Inflammatory macrophage treated with lipopolysaccharide for 4 hours (primary cell): ENCODE measurements around the gene TCEA2.
"Not testable (repeated sequence)": the region's sequence is repeated elsewhere in the genome, so short reads cannot be mapped to it uniquely, and the experiment has no call there.

ENCODE experiments used
- DNase-seq: peaks from one replicate; pipeline ENCODE4 v3.0.0-alpha.2; 2020

Gene TCEA2

DNA sequence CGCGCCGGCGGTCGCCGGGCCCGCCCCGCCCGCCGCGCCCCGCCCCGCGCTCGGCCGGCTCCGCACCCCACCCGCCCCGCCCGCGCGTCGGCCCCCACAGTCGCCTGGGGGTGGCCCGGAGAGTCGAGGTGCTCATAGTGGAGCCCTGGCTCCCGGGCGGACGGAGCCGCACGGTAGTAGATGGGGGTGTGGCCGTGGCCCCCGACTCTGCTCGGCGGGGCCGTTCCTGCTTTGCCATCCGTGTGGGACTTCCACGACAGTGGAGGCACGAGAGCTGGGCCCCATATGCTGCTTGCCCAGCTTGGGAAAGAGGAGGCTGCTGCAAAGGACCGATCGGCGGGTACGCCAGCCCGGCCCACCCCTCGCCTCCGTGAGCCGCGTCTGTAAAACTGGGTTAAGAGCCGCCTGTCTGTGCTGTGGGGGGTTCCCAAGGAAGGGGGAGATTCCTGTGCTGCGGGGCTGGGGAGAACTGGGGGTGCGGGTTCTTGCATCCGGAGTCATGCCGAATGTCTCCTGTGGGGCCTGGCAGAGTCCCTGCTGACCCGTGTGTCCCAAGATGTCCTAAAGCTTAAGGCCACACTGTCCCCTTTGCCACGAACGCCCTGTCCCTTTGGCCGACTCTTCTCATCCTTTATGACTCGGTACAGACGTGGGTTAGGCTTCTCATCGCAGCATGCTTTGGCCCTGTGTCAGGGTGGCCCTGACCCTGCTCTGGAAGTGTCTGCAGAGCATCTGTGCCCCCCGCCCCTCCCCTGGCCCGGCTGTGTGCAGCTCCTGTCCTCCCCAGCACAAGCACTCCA lies 17.2 kb downstream of the TCEA2 start, which contains the start of gene OPRL1:
TSS of gene OPRL1 (plus strand) at position 70 of the 800 bp plus-strand sequence. CDS start 12,639 bp downstream, outside the sequence.
- DNase-seq: peak; percentile 31

DNA sequence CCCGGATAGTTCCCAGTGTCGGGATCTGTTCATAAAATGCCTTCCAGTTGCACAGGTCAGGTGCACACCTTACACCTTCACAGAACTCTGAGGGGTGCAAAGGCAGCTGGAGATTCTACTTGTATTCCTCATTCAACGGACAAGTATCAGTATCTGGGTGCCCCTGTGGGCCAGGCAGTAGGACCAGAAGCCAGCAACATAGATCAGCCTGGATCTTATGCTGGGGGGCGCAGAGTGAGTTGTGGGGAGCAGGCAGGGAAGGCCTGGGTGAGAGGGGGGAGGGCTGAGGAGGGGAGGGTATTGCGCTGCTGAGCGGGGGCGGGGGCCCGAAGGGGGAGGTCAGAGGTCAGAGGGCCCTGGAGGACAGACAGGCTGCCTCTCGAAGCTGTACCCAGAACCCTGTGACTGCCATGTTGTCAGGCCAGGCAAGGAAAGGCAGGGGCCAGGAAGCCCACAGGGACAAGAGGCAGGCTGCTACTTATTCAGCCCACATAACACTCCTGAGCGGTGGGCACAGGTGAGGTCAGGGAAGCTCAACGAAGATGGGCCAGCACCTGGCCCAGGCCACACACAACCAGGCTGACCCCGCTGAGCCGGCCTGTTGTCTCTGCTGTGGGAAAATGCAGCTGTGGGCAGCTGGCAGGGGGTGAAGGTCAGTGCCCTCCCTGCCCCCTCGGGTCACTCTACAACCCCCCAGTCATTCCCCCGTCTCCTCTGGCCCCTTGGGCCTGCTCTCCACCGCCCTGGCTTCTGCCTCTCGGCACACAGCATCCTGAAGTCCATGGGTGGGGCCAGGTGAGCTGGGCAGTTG lies 18.0 kb downstream of the TCEA2 start:
- DNase-seq: no peak

DNA sequence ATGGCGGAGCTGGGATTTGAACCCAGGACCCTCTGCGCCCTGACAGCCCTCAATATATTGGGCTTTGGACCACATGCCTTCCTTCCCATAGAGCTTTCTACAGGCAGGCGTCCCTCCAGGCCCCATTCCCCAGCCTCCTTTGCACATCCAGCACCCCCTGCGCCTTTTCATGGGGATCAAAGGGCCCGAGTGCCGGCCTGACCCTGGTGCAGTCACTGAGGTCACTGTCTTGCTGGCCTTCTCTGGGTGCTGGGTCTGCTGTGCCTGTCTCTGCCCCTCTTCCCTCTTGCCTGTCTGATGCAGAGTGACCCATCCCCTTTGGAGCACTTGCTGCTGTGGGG lies 18.6 kb downstream of the TCEA2 start:
- DNase-seq: no peak

DNA sequence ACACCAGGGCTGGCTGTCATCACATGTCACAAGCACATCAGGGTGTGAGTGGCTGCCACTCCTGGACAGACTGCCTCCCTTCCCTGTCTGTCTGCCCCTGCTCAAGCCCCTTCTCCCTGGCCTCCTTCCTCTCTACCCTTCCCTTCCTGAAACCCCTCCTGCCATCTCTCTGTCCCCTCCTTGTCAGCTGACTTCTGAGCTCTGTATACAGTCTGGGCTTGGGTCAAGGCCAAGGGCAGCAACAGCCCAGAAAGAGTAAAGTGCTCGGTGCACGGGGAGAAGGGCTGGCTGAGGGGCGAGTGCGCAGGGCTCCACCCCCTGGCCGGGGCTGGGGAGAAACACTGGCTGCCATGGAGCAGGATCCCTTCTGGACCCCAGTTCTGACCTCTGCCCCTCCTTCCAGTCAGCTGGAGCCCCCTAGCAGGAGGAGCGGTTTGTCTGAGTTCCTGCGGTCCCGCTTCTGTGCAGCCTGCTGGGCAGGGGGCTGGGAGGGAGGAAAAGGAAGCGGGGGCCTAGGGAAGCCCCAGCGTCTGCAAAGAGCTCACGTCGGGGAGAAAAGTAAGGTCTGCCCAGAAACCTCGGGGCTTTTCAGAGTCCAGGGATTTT lies 19.2 kb downstream of the TCEA2 start:
- no peak for DNase-seq

DNA sequence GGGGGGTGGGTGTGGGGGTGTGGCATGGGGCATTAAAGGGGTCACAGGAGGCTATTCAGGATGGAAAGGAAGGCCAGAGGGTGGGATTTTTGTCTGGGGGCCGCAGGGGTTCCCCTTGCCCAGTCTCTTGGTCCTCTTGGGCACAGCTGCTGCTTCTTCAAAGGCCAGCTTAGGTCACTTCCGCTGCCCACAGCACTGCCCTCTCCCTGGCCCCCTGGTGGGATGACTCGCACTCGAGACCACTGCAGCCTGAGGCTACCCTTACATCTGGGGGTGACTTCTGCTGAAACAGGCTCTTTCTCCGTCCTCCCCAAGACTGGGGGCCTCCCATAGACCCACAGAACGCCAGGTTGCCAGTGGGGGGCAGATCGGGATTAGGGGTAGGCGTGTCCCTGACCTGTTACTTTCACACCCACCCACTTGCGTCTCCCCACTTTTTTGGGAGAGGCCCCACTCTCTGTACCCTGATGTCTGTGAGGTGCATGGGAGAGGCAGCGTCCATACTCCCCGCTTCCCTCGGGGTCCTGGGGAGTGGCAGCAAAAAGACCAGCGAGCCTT lies 19.9 kb downstream of the TCEA2 start:
- no peak for DNase-seq

DNA sequence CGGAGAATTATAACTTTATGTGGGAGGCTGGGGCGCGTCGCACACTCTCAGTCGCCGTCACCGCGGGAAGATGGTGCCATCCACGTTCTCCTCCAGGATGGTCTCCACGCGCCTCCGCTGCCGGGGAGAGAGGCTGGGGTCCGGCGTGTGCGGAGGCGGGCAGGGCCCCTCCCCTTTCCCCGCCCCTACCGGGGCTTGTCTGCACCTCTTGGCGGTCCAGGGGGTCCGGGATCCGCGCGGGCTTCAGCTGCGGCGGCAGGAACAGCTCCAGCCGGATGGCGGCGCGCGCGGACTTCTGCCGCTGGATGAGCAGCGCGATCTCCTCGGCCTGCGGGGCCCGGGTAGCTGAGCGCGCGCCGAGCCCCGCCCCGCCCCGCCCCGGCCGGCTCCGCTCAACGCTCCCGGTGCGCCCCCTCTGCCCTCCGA lies 20.4 kb downstream of the TCEA2 start:
- DNase-seq: peak; percentile 72

DNA sequence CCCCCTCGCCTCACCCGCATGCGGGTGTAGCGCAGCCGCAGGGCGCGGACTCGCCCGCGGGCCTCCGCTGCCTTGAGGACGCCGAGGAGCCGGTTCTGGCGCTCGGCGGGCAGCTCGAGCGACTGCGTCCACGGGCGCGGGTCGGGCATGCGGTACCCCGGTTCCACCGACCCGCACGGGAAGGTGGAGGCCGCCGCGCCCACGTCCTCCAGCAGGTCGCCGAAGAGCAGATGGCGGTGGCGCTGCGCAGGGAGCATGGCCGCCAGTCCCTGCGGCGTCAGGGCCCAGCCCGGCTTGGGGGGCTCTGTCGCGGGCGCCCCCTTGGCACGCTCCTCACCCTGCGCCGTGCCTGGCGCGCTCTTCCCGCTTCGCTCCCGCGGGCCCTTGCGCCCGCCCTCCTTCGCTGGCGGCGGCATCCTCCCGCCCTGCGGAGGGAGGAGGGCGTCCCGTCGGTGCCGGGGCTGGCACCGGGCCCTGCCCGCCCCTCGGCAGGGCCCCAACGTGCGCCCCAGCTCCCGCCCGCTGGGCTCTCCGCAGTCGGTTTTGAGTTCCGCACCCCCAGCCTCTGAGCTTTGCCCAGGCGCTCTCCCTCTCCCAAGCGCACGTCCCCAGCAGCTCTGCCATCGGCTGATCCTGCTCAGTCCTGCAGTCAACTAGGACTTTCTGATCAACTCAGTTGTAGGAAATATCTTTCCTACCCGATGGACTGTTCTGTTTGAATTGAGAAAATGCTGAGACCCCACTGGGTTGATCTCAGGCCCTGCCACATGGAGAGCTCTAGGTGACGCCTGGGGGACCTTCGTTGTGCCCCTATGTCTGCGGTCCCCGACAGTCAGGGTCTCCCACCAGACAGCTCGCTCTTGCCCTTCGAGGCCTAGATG lies 21.0 kb downstream of the TCEA2 start, which contains the start of gene LKAAEAR1:
TSS of gene LKAAEAR1 (minus strand) at position 595 of the 881 bp plus-strand sequence. CDS start at position 416, 179 bp downstream.
- DNase-seq: no peak

DNA sequence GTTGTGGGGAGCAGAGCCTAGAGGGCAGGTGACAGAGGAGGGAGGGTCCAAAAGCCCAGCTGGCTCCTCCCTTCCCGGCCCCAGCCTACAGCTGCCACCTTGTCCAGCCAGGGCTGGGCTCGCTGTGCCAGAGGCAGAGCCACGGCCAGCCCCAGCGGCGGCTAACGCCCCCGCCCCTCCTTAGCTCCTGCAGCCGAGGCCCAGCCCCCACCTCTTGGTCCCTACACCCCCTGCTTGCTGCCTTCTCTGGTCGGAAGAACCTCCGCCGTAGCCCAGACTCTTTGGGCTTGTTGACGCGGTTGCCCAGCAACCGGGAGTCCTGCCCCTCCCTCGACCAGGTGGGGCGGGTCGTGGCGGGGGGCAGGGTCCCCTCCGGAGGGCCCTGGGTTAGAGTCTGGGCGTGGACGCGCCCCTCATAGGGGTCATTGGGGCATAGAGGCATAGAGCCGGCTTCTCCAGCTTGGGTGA lies 21.7 kb downstream of the TCEA2 start:
- DNase-seq: no peak

DNA sequence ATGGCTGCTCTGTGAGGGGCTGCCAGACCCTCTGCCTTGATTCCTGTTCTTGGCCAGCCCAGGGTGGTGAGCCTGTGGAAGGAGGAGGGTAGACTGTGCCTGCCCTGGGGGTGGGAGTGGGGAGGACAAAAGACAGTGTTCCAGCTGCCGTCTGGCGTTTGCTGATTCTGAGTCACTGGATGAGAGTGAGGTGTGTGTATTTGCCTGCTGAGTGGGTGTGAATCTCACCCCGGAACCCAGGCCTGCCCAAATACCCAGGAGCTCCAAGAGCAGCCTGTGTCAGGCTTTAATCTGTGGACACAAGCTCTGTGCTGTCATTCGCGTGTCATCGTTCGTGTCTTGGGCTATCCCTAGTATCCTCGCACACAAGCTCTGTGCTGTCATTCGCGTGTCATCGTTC lies 23.8 kb downstream of the TCEA2 start:
- no peak for DNase-seq

DNA sequence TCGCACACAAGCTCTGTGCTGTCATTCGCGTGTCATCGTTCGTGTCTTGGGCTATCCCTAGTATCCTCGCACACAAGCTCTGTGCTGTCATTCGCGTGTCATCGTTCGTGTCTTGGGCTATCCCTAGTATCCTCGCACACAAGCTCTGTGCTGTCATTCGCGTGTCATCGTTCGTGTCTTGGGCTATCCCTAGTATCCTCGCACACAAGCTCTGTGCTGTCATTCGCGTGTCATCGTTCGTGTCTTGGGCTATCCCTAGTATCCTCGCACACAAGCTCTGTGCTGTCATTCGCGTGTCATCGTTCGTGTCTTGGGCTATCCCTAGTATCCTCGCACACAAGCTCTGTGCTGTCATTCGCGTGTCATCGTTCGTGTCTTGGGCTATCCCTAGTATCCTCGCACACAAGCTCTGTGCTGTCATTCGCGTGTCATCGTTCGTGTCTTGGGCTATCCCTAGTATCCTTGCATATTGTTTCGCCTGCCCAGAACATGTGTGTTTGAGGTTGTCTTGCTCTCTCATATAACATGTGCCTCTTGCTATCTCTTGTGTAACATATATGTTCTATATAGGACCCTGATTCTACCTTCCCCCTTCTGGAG lies 24.3 kb downstream of the TCEA2 start:
- DNase-seq: not testable (repeated sequence)

DNA sequence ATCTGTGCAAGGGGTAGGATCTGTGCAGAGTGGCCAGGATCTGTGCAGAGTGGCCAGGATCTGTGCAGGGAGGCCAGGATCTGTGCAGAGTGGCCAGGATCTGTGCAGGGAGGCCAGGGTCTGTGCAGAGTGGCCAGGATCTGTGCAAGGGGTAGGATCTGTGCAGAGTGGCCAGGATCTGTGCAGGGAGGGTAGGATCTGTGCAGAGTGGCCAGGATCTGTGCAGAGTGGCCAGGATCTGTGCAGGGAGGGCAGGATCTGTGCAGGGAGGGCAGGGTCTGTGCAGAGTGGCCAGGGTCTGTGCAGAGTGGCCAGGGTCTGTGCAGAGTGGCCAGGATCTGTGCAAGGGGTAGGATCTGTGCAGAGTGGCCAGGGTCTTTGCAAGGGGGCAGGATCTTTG lies 25.6 kb downstream of the TCEA2 start:
- not testable (repeated sequence) for DNase-seq

DNA sequence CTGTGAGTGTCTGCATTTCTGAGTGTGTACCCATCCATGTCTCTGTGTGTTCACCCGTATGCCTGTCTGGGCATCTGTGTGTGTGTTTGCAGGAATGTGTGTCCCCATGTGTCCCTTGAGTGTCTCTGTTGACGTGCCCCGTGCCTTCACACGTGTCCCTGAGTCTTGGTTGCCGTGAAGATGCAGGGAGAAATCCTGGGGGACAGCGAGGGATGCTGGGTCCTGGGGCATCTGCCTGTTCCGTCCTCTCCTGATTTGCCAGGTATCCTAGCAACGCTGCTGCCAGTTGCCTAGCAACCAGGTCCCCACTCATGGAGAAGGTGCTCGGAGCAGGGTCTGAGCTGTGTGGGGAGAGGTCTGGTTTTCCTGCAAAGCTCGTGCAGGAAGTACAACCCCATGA lies 27.2 kb downstream of the TCEA2 start:
- no peak for DNase-seq

DNA sequence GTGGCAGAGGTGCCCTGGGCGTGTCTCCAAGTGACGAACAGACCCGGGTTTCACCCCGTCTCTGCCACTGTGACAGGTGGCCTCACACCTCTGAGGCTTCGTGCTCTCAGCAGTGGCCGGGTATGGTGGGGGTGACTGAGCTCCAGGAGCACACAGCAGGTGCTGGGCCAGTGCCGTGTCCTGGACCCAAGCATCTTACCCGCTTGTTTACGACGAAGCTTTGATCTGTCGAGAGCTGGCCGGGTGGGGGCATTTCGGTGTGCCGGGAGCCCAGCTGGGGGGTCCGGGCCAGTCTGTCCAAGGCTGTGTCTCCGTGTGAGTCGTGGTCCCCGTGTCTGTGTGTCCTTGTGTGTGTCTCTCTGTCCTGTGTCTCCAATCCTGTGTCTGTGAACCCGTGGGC lies 28.3 kb downstream of the TCEA2 start:
- DNase-seq: no peak

DNA sequence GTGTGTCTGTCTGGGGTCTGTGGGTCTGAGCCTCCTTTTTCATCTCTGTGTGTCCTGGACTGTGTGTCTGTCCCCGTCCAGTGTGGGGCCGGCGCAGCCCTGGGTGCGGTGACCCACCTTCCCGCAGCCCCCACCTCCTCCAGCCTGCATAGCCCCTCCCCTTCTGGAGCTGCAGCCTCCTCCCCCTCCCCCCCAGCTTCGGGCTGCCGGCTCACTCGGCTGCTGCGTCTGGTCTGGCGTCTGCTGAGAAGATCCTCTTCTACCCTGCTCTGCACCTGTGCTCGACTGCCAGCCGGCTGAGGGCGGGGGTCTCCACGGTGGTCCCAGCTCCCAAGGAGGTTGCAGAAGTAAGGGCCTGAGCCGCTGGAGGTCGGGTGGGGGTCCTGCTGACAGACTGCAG lies 28.8 kb downstream of the TCEA2 start:
- no peak for DNase-seq

DNA sequence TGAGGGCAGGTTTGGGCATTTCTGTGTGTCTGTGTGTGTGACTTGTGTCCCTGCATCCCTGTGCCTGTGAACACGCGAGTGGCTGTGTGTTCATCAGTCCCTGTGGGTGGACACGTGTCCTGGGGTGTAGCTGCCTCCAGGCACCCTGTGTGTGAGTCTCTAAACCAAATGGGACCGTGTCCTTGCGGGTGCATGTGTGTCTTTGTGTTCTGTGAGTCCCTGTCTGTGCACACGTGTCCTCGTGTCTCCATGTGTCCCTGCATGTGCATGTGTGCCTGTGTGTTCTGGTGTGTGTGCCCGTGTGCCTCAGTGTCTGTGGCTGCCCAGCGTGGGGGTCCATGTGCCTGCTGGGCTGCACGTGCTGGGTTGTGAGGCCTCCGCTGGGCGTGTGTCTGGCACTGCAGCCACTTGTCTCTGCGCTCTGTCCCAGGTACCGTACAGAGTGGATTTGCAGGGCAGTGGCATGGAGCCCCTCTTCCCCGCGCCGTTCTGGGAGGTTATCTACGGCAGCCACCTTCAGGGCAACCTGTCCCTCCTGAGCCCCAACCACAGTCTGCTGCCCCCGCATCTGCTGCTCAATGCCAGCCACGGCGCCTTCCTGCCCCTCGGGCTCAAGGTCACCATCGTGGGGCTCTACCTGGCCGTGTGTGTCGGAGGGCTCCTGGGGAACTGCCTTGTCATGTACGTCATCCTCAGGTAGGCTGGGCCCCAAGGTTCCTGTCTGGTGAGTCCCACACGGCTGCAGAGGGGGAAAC lies 29.4 kb downstream of the TCEA2 start:
- DNase-seq: no peak

DNA sequence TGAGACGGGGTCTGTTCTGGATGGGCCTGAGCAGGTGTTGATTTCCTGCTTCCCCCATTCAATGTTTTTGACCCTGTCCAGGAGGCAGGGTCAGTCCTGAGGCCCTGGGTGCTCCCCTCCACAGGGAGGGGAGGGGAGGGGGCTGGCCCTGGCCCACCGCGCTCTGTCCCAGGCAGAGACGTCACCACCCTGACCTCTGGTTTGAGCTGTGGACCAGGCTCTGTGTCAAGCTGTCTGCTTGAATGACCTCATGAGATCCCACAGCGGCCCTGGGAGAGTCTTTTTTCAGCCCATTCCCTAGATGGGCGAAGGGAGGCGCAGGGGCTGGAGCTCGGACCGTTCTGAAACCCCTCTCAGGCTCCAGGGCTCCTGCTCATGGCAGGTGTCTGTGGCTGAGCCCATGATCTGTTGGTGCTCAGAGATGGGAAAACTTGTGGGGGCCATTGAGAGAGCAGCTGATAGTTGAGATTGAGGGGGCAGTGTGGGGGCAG lies 30.1 kb downstream of the TCEA2 start:
- no peak for DNase-seq

DNA sequence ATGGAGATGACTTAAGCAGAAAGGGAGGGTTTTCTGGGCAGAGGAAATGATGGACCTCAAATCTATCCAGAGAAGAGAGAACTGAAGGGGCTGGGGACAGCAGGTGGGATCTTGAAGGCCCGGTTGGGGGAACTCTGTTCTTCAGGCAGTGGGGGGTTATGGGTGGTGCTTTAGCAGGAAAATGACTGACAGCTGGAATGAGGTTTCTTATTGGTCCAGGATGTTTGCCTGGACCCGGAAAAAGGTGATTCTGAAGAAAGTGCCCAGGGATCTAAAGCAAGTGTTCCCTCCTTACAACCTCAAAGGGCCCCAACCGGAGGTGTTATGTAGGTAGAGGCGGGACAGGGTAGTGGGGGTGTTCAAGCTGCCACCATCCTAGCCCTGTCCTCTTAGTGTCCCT lies 32.5 kb downstream of the TCEA2 start:
- no peak for DNase-seq

DNA sequence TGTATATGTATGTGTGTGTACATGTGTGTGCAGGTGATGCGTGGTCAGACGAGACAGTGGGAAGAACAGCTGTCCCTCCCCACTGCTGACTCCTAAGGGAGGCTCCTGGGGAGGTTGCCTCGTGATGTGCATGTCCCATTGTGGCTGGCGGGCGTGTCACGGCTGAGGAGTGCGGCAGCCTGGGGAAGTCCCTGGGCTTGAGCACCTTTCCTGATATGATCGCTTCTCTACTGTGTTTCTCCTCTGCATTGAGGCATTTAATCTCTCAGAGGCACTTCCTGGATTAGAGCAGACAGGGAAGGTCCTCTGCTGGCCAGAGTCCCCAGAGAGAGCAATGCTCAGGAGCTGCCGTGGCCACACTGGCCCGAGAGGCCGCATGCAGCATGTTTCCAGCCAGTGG lies 32.9 kb downstream of the TCEA2 start:
- no peak for DNase-seq

DNA sequence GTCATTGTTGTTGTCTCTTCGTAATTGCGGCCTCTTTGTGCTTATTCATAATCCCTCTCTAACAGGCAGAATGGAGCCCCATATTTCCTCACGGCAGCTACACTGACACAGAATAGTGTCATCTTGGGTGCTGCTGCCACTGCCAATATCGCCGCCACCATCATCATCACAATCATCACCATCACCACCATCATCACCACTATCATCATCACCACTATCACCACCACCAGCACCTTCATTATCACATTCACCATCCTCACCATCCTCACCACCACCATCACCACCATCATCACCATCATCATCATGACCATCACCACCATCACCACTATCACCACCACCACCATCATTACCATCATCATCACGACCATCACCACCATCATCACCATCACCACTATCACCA lies 33.5 kb downstream of the TCEA2 start:
- DNase-seq: no peak

DNA sequence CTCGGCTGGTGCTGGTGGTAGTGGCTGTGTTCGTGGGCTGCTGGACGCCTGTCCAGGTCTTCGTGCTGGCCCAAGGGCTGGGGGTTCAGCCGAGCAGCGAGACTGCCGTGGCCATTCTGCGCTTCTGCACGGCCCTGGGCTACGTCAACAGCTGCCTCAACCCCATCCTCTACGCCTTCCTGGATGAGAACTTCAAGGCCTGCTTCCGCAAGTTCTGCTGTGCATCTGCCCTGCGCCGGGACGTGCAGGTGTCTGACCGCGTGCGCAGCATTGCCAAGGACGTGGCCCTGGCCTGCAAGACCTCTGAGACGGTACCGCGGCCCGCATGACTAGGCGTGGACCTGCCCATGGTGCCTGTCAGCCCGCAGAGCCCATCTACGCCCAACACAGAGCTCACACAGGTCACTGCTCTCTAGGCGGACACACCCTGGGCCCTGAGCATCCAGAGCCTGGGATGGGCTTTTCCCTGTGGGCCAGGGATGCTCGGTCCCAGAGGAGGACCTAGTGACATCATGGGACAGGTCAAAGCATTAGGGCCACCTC lies 35.5 kb downstream of the TCEA2 start:
- no peak for DNase-seq
